GM23338 (cell line): Measurements from ENCODE around the gene RAPGEF5.

Source experiments
- CTCF ChIP-seq, 2 experiments: fragments of 200-600 bp in 1 of 2; sonication (generic) in 1 of 2; conservative IDR thresholded peaks; 2 replicates each; pipeline versions ENCODE4 v1.5.1 to v1.6.1; 2016 to 2017; ENCODE audit warnings: antibody characterized with exemption in 2 of 2, low read depth in 2 of 2, mild to moderate bottlenecking in 2 of 2, moderate library complexity in 1 of 2
- EZH2phosphoT487 ChIP-seq: fragments of 200-600 bp; sonication (generic); IDR thresholded peaks from one replicate; pipeline ENCODE4 v1.8.1; 2018; ENCODE audit warnings: antibody characterized with exemption; ENCODE audit not compliant: unreplicated experiment
- POLR2AphosphoS5 ChIP-seq: IDR thresholded peaks from 2 replicates; pipeline ENCODE4 v1.6.1; 2016; ENCODE audit warnings: antibody characterized with exemption, low read depth
- REST ChIP-seq: IDR thresholded peaks from one replicate; pipeline ENCODE4 v1.6.1; 2018; ENCODE audit warnings: antibody characterized with exemption; ENCODE audit not compliant: unreplicated experiment

GRCh38 chr7:22088827-22089226 is 268.1 kb downstream of the RAPGEF5 start:
- TF ChIP-seq CTCF (conservative IDR thresholded peaks at IDR 0.05; ENCODE audit: low read depth in 2 of 2) (no peak), POLR2AphosphoS5 (no peak), REST (no peak), EZH2phosphoT487 (no peak)
